ENCODE measurements around the gene SDHAF3.

- TF ChIP-seq CTCF (tag by site-specific recombination; IDR thresholded peaks at IDR 0.05), result no peak
- no peak for TF ChIP-seq GLIS2 (tag by site-specific recombination; IDR thresholded peaks at IDR 0.05)
- TF ChIP-seq SALL2 (tag by site-specific recombination; IDR thresholded peaks at IDR 0.05; ENCODE audit: borderline replicate concordance), result no peak
- no peak for TF ChIP-seq ZNF148 (tag by site-specific recombination; IDR thresholded peaks at IDR 0.05; ENCODE audit: borderline replicate concordance)
- TF ChIP-seq ZNF621 (tag by site-specific recombination; IDR thresholded peaks at IDR 0.05), result no peak
Observed at GRCh38 chr7:97128736-97129135, 11.2 kb downstream of the SDHAF3 start.

All from HEK293 (cell line).